ENCODE results near the gene HCAR3. TPM values are rescaled to one million over a fixed set of nuclear protein-coding genes. Genes with fewer than 3 reads are reported as not detected.

HCAR3 gene
- total and polyA plus RNA-seq, 2 of the 13 experiments (the other 11 are each of a cell fraction or from before 2014, with no cell fraction given), result 0.11 to 12.8 TPM

DNA sequence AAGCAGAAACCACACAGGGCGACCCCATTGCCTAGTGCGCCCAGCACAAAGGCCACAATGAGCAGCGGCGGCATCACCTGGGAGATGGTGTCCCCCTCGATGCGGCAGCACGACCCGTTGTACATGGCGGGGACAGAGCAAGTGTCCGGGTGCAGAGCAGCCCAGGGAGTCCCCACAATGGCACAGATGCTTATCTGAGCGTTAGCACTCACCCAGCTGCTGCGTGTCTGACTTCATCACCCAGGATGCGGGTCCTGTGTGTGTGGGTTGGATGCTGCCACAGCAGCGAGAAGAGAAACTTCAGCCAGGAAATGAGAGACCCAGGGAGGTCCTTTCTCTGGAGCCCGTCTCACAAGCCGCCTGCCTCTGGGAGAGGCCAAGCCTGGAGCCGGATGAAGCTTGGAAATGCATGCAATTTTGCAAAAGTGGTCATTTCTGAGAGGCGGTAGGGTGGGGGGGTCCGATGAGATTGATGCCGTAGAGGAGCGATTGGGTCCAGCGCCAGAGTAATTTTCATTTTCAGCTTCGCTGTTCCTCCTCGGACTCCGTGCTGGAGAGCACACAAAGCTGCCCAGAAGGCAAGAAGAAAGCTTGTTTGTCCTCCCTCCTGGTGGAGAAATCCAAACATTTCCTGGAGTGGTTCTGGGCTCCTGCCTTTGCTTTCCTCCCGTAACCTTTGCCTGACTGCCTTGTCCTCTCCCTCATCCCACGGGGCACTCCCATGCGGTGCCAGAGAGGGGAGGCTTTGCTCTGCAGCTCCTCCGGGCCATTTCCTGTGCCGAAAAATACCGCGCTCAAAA lies 13.8 kb upstream of the HCAR3 start, which contains the start of gene HCAR1 (continued):
- peak; percentile 80; the same call in 1 of the 2 replicates for TF ChIP-seq ZNF687 (CRISPR knock-in tag; IDR thresholded peaks at IDR 0.05)
- no peak for TF ChIP-seq DPF2 (CRISPR knock-in tag; IDR thresholded peaks at IDR 0.05; ENCODE audit: borderline replicate concordance, low read depth)
- TF ChIP-seq ZNF20 (CRISPR knock-in tag; IDR thresholded peaks at IDR 0.05), result no peak
- TF ChIP-seq, protein P1, sequence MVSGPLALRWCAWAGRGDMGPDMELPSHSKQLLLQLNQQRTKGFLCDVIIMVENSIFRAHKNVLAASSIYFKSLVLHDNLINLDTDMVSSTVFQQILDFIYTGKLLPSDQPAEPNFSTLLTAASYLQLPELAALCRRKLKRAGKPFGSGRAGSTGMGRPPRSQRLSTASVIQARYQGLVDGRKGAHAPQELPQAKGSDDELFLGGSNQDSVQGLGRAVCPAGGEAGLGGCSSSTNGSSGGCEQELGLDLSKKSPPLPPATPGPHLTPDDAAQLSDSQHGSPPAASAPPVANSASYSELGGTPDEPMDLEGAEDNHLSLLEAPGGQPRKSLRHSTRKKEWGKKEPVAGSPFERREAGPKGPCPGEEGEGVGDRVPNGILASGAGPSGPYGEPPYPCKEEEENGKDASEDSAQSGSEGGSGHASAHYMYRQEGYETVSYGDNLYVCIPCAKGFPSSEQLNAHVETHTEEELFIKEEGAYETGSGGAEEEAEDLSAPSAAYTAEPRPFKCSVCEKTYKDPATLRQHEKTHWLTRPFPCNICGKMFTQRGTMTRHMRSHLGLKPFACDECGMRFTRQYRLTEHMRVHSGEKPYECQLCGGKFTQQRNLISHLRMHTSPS (CRISPR knock-in tag; IDR thresholded peaks at IDR 0.05; ENCODE audit: low read depth), result no peak
- TF ChIP-seq ZNF816 (CRISPR knock-in tag; IDR thresholded peaks at IDR 0.05; ENCODE audit: borderline replicate concordance), result no peak
- no peak for TF ChIP-seq GTF3A (CRISPR knock-in tag; conservative IDR thresholded peaks at IDR 0.05)
- TF ChIP-seq, protein P2, sequence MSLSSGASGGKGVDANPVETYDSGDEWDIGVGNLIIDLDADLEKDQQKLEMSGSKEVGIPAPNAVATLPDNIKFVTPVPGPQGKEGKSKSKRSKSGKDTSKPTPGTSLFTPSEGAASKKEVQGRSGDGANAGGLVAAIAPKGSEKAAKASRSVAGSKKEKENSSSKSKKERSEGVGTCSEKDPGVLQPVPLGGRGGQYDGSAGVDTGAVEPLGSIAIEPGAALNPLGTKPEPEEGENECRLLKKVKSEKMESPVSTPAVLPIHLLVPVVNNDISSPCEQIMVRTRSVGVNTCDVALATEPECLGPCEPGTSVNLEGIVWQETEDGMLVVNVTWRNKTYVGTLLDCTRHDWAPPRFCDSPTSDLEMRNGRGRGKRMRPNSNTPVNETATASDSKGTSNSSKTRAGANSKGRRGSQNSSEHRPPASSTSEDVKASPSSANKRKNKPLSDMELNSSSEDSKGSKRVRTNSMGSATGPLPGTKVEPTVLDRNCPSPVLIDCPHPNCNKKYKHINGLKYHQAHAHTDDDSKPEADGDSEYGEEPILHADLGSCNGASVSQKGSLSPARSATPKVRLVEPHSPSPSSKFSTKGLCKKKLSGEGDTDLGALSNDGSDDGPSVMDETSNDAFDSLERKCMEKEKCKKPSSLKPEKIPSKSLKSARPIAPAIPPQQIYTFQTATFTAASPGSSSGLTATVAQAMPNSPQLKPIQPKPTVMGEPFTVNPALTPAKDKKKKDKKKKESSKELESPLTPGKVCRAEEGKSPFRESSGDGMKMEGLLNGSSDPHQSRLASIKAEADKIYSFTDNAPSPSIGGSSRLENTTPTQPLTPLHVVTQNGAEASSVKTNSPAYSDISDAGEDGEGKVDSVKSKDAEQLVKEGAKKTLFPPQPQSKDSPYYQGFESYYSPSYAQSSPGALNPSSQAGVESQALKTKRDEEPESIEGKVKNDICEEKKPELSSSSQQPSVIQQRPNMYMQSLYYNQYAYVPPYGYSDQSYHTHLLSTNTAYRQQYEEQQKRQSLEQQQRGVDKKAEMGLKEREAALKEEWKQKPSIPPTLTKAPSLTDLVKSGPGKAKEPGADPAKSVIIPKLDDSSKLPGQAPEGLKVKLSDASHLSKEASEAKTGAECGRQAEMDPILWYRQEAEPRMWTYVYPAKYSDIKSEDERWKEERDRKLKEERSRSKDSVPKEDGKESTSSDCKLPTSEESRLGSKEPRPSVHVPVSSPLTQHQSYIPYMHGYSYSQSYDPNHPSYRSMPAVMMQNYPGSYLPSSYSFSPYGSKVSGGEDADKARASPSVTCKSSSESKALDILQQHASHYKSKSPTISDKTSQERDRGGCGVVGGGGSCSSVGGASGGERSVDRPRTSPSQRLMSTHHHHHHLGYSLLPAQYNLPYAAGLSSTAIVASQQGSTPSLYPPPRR (CRISPR knock-in tag; IDR thresholded peaks at IDR 0.05; ENCODE audit: borderline replicate concordance), result no peak
- no peak for TF ChIP-seq ATM (IDR thresholded peaks at IDR 0.05; ENCODE audit: borderline replicate concordance)
- no peak for TF ChIP-seq ZNF225 (CRISPR knock-in tag; IDR thresholded peaks at IDR 0.05)
- TF ChIP-seq PAF1 (CRISPR knock-in tag; IDR thresholded peaks at IDR 0.05), result no peak
- TF ChIP-seq, protein P3, sequence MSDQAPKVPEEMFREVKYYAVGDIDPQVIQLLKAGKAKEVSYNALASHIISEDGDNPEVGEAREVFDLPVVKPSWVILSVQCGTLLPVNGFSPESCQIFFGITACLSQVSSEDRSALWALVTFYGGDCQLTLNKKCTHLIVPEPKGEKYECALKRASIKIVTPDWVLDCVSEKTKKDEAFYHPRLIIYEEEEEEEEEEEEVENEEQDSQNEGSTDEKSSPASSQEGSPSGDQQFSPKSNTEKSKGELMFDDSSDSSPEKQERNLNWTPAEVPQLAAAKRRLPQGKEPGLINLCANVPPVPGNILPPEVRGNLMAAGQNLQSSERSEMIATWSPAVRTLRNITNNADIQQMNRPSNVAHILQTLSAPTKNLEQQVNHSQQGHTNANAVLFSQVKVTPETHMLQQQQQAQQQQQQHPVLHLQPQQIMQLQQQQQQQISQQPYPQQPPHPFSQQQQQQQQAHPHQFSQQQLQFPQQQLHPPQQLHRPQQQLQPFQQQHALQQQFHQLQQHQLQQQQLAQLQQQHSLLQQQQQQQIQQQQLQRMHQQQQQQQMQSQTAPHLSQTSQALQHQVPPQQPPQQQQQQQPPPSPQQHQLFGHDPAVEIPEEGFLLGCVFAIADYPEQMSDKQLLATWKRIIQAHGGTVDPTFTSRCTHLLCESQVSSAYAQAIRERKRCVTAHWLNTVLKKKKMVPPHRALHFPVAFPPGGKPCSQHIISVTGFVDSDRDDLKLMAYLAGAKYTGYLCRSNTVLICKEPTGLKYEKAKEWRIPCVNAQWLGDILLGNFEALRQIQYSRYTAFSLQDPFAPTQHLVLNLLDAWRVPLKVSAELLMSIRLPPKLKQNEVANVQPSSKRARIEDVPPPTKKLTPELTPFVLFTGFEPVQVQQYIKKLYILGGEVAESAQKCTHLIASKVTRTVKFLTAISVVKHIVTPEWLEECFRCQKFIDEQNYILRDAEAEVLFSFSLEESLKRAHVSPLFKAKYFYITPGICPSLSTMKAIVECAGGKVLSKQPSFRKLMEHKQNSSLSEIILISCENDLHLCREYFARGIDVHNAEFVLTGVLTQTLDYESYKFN (CRISPR knock-in tag; conservative IDR thresholded peaks at IDR 0.05), result no peak
- no peak for TF ChIP-seq ZNF737 (CRISPR knock-in tag; IDR thresholded peaks at IDR 0.05; ENCODE audit: borderline replicate concordance)
- no peak for TF ChIP-seq HOXA7 (CRISPR knock-in tag; IDR thresholded peaks at IDR 0.05)
